GM12872 (cell line): ENCODE results near the gene RGS3.

ENCODE experiments used
- TF ChIP-seq, protein P1 (sequence below): IDR thresholded peaks from 3 replicates; pipeline ENCODE4 v1.5.1; 2011; ENCODE audit warnings: low read depth, mild to moderate bottlenecking, low read length, moderate library complexity; ENCODE audit not compliant: insufficient read depth

The RGS3 gene

DNA sequence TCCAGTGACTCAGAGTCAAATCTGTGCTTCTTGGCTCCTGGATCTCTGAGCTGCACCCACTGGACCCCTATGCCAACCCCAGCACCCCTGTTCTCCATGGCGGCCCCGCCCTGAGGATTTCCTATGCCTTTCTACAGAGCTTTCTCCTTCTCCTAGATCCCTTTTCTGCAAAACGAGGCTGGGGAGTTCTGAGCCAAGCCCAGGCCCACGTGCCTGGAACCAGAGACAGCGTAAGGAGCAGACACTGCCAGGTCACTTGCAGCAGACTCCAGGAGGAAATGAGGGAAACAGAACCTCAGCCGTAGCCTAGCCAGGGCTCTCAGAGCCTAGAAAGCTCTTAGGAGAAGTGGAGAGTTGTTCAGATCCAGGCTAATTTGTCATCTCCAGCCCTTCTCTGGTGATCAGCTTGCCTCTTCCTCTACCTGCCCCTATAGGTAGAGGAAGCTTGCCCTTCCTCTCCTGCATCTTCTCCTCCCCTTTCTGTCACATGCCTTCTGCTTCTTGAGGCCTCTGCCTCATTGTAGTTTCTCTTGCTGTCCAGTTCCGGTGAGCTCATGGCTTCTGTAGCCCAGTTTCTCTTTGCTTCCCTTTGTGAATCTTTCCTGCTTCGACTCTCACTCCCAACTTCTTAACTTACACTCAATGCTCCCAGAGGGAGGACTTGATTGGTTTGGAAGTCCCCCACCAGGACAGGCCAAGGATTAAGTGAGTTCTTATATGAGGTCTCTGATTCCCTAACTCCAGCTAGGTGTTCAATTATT, 163.4 kb downstream of the RGS3 start:
- TF ChIP-seq, protein P1, sequence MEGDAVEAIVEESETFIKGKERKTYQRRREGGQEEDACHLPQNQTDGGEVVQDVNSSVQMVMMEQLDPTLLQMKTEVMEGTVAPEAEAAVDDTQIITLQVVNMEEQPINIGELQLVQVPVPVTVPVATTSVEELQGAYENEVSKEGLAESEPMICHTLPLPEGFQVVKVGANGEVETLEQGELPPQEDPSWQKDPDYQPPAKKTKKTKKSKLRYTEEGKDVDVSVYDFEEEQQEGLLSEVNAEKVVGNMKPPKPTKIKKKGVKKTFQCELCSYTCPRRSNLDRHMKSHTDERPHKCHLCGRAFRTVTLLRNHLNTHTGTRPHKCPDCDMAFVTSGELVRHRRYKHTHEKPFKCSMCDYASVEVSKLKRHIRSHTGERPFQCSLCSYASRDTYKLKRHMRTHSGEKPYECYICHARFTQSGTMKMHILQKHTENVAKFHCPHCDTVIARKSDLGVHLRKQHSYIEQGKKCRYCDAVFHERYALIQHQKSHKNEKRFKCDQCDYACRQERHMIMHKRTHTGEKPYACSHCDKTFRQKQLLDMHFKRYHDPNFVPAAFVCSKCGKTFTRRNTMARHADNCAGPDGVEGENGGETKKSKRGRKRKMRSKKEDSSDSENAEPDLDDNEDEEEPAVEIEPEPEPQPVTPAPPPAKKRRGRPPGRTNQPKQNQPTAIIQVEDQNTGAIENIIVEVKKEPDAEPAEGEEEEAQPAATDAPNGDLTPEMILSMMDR, result no peak

GRCh38 chr9:113628621-113629020, 165.1 kb downstream of the RGS3 start:
- TF ChIP-seq, protein P1, result no peak

- TF ChIP-seq, protein P1, result no peak
Observed at GRCh38 chr9:113630386-113631136, 167.0 kb downstream of the RGS3 start.

DNA sequence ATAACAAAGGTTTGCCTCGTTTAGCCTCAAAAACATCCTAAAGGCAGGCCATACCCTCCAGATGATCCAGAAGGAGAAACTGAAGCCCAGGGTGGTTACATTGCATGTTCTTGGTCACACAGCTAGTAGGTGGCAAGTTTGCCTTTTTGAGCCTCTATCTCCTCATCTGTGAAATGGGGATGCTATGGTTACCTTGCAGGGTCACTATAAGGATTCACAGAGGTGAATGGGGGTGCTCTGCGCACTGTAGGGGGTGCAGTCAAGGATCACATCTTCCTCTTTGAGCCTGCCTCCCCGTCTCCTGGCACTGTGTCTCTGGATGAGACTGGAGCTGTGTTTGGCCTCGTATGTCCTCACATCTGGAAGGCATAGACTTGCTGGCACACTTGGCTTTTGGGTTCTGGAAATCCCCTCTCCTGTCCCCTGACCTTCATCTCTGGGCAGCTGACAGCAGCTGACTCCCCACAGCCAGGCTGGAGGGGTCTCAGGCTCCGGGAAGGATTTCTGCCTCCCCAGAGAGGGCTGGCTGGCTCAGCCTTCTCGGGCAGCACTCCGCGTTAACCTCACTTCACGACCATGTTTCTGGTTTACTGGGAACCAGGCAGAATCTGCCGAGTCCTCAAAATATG, 167.7 kb downstream of the RGS3 start:
- TF ChIP-seq, protein P1, result no peak

DNA sequence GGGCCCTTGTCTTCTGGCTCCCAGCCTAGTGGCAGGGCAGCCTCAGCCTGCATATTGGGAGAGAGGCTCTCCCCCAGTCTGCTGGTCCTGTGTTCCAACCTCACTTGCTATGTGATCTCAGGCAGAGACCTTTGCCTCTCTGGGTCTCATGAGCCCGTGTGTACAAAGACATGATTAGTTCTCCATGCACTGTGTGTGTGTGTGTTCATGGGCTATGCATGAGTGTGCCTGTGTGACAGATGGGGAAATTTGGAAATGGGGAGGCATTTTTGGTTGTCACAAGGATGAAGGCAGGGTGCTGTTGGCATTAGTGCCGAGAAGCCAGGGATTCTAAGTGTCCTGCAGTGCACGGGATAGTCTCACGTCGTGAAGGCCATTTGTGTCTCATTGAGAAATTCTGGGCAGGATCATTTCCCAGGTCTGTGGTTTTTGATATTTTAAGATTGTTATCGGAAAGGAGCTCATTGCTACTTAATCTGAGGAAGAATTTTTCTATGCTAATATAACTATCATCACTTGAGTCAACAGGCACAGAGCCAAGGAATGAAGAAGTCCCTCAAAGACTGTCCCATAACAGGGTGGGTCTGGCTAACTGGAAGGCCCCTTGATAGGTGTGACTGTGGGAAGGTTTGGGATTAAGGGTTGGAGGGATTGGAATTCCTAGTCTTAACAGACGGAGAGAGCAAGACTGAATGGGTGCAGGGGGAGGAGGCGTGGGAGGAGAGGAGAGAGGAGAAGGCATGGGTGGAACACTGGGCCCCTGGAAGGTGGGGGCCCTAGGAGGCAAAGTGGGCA, 168.5 kb downstream of the RGS3 start:
- TF ChIP-seq, protein P1, result no peak

- TF ChIP-seq, protein P1, result no peak
Observed at GRCh38 chr9:113632776-113633590, 169.5 kb downstream of the RGS3 start.
